SIG-M5 (cell line): ENCODE results near the gene TAF1L.
"Not testable (repeated sequence)": the region's sequence is repeated elsewhere in the genome, so short reads cannot be mapped to it uniquely, and the experiment has no call there.

Experiments used
- DNase-seq: peaks from one replicate; lab custom pipeline; 2025; lab: John Stamatoyannopoulos, UW

TAF1L gene, protein sequence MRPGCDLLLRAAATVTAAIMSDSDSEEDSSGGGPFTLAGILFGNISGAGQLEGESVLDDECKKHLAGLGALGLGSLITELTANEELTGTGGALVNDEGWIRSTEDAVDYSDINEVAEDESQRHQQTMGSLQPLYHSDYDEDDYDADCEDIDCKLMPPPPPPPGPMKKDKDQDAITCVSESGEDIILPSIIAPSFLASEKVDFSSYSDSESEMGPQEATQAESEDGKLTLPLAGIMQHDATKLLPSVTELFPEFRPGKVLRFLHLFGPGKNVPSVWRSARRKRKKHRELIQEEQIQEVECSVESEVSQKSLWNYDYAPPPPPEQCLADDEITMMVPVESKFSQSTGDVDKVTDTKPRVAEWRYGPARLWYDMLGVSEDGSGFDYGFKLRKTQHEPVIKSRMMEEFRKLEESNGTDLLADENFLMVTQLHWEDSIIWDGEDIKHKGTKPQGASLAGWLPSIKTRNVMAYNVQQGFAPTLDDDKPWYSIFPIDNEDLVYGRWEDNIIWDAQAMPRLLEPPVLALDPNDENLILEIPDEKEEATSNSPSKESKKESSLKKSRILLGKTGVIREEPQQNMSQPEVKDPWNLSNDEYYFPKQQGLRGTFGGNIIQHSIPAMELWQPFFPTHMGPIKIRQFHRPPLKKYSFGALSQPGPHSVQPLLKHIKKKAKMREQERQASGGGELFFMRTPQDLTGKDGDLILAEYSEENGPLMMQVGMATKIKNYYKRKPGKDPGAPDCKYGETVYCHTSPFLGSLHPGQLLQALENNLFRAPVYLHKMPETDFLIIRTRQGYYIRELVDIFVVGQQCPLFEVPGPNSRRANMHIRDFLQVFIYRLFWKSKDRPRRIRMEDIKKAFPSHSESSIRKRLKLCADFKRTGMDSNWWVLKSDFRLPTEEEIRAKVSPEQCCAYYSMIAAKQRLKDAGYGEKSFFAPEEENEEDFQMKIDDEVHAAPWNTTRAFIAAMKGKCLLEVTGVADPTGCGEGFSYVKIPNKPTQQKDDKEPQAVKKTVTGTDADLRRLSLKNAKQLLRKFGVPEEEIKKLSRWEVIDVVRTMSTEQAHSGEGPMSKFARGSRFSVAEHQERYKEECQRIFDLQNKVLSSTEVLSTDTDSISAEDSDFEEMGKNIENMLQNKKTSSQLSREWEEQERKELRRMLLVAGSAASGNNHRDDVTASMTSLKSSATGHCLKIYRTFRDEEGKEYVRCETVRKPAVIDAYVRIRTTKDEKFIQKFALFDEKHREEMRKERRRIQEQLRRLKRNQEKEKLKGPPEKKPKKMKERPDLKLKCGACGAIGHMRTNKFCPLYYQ (N-terminal part only)

DNA sequence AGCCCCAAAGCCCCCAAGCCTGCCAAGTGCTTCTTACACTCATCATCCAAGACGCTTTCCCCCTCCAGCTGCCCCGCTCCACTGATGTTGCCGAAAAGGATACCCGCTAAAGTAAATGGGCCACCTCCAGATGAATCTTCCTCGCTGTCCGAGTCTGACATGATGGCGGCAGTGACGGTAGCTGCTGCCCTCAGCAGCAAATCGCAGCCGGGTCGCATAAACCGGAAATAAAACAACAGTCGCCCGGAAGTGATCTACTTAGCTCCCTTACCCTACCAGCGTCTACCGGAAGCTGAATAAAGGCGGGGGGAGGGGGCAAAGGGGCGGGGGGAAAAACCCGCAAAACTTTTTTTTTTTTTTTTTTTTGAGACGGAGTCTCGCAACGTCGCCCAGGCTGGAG lies at the start of gene TAF1L:
Gene TAF1L (minus strand): TSS at position 308 of the 400 bp plus-strand sequence. CDS start 90 bp downstream, at position 218.
- no peak for DNase-seq

- no peak for DNase-seq
Observed at GRCh38 chr9:32681751-32682150, 46.3 kb upstream of the TAF1L start.

GRCh38 chr9:32677931-32678330 lies 42.5 kb upstream of the TAF1L start:
- no peak for DNase-seq

GRCh38 chr9:32672469-32672868 lies 37.0 kb upstream of the TAF1L start:
- DNase-seq = no peak

DNA sequence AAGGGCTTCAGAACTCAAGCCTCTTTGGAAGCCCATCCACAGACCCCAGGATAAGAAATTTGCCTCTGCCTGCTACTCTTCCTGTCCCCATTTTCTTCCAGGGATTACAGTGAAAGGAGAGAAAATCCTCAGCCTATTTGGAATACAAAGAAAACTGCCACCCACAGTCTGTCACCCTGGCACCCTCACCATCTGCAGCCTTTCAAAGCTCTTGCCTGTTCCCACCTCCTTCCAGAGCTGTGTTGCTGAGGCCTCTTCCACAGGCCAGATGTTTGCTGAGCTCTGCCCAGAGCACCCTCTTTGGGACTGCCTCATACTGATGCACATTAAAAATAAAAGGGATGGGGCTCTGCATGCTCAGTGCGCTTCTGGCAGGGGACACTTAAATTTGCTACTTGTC lies 35.9 kb upstream of the TAF1L start:
- DNase-seq = no peak

DNA sequence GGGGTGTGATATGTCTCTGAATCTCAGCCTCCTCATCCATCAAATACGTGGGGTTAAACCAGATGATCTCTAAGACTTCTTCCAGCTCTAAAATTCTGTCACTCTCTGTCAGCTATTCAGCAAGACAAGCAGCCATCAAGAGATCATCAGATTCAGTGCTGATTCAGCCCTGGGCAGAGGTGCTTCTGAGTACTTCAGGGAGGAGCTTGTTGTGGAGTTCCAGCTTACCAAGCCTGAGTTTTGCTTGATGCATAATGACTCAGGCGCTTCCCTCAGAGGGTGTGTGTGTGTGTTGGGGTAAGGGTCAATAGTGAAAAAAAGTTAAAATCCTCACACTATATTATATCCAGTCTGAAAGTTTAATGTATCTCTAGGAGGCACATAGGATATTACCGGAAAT lies 29.6 kb upstream of the TAF1L start:
- no peak for DNase-seq

GRCh38 chr9:32663741-32664140 lies 28.3 kb upstream of the TAF1L start:
- DNase-seq = no peak

GRCh38 chr9:32647671-32648070 lies 12.2 kb upstream of the TAF1L start:
- no peak for DNase-seq

DNA sequence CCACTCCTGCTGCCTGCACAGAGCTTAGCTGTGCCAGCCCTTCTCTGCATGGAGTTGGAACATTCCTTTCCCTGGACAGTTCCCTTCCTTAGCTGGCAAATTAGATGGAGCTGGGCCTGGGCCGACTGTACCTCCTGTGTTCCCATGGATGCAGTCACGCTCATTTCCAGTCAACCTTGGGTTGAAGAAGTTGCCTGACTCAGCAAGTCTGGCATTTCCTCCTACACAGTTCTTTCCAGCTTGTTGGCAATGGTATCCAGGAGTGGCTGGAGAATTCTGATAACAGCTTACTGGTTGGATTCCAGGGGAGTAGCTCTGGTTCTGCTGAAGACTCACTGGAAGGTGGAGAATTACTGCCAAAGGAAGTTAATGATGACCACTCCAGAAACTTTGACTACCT lies 9.2 kb upstream of the TAF1L start:
- DNase-seq = no peak

DNA sequence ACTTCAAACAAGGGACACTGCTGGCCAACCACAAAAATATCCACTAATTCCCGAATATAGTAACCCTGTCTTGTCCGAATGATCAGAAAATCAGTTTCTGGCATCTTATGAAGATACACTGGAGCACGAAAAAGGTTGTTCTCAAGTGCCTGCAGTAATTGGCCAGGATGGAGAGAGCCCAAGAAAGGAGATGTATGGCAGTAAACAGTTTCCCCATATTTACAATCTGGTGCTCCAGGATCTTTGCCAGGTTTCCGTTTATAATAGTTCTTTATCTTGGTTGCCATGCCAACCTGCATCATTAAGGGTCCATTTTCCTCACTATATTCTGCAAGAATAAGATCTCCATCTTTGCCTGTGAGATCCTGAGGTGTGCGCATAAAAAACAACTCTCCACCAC lies 2.3 kb downstream of the TAF1L start:
- not testable (repeated sequence) for DNase-seq

GRCh38 chr9:32631991-32632390 lies 3.5 kb downstream of the TAF1L start:
- DNase-seq = no peak

GRCh38 chr9:32627394-32627954 lies 8.0 kb downstream of the TAF1L start:
- no peak for DNase-seq

DNA sequence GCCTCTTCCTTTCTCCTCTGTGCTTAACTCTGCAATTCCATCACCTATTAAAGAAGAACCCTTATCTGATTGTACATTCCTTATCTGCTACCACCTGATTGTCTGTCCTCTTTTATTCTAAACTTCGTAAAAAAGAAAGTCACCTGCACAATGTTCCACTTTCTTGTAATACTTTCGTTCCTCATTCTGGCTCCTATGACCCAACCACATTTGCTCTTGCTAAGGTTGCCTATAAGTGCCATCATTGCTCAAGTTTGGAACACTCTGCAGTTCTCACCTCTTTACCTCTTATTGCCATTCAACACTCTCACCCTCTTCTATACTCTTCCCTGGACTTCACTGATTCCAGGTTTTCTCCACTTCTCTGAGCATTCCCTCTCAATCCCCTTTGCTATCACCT lies 10.1 kb downstream of the TAF1L start:
- no peak for DNase-seq

DNA sequence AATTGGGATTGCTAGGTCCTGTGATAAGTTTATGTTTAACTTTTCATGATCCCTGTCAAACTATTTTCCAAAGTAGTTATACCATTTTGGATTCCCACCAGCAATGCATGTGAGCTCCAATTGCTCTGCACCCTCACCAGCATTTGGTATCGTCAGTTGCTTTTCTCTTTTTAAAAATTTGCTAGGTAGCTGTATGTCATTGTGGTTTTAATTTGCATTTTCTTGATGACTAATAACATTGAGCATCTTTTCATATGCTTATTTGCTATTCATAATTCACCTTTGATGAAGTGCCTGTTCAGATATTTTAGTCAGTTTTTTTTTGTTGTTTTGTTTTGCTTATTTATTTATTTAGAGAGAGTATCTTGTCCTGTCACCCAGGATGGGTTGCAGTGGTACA lies 12.5 kb downstream of the TAF1L start:
- no peak for DNase-seq

DNA sequence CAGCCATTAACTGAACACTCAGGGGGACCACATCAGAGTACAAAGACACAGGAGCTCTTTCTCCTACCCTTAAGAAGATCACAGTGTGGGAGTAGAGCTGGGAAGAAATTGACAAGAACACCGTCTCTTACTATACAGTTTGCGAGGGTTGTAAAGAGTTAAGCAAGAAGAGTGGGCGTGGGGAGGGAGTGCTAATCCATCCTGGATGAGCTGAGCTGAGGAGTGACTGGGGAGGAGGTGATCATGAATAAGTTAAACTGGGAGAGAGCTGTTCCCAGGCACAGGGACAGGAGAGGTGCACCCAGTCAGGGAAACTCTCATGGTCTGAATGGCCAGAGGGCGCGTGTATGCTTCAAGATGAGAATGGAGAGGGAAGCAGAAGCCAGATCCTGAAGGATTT lies 17.2 kb downstream of the TAF1L start:
- no peak for DNase-seq

GRCh38 chr9:32606811-32607210 lies 28.7 kb downstream of the TAF1L start:
- DNase-seq = no peak

DNA sequence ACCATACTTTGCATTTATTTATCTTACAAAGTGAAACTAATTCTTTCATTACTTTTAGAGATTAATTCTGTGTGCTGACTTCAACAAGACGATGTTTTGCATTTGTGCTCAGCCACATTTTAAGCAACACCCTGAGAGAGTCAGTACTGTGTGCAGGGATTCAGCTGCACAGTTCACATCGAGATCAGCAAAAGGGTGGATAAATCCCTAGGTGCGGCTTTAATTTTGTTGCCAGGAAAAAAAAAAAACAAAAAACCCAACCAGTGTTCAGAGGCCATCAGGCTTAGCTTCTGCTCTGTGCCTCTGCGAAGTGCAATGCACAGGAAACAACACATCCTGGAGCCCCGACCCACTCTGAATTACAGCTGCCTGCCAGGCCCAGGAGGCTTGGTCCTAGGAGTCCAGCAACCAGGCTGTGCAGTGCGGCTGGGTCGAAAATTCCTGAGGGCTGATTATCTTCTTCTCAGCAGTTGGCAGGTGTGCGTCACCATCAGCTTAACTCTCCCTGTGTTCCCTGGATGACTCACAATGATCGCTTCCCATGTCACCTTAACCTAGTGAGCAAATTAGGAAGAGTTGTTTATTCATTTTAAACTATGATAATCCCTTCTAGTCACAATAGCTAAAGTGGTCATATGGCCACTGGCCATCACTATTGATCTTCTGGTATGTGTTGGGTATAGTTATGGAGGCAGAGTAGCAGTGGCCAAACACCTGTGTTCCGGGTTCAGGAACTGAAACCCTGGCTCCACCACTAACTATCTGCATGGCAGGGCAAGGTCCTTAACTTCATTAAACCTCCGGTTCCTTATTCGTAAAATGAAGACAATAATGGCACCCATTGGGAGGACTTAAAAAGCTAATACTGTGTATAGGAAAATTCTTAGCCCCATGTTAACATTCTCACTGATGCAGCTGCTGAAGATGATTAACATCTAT lies 31.3 kb downstream of the TAF1L start:
- no peak for DNase-seq

- DNase-seq = not testable (repeated sequence)
Observed at GRCh38 chr9:32599021-32599420, 36.4 kb downstream of the TAF1L start.

GRCh38 chr9:32596936-32597335 lies 38.5 kb downstream of the TAF1L start:
- no peak for DNase-seq

DNA sequence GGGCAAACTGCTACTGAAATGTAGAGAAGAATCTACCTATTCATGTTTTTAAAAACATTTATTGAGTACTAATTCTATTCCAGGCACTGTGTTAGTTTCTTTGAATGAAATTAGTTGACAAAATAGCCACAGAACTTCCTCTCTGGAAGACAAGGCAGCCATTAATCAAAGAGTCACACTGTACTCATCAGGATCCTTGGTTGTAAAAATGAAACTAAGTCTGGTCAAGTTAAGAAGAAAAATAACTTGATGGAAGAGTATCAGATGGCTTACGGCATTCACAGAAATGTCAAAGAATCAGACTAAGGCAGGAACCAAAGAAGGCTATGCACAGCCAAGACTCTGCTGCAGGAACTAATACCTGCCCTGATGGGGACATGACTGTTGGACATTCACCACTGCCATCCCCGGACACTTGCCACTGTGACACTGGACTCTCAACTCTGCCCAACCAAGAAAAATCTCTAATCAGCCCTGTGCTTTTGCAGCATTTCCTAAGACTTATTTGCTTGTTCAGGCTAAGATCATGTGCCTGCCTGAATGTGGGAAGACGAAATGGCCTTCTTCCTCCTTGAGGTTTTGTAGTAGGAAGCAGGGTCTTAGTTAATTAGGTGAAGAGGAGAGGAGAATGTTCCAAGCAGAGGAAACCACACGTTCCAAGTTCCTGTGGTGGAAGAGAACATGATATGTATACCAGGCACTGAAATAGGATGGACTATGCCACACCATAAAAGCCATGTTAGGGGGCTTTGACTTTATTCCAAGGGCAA lies 39.2 kb downstream of the TAF1L start:
- DNase-seq = no peak
